Hepatocyte (in vitro differentiated cells): ENCODE data around the gene TREH.

Experiments used
- EZH2 ChIP-seq: fragments of 200-600 bp; sonication (generic); IDR thresholded peaks from 2 replicates; pipeline ENCODE4 v1.6.1; 2016; ENCODE audit warnings: antibody characterized with exemption, mild to moderate bottlenecking, borderline replicate concordance
- TF ChIP-seq, protein P1 (sequence below): fragments of 200-600 bp; sonication (generic); IDR thresholded peaks from 2 replicates; pipeline ENCODE4 v1.5.1; 2016; ENCODE audit warnings: antibody characterized with exemption, mild to moderate bottlenecking; ENCODE audit not compliant: poor library complexity

DNA sequence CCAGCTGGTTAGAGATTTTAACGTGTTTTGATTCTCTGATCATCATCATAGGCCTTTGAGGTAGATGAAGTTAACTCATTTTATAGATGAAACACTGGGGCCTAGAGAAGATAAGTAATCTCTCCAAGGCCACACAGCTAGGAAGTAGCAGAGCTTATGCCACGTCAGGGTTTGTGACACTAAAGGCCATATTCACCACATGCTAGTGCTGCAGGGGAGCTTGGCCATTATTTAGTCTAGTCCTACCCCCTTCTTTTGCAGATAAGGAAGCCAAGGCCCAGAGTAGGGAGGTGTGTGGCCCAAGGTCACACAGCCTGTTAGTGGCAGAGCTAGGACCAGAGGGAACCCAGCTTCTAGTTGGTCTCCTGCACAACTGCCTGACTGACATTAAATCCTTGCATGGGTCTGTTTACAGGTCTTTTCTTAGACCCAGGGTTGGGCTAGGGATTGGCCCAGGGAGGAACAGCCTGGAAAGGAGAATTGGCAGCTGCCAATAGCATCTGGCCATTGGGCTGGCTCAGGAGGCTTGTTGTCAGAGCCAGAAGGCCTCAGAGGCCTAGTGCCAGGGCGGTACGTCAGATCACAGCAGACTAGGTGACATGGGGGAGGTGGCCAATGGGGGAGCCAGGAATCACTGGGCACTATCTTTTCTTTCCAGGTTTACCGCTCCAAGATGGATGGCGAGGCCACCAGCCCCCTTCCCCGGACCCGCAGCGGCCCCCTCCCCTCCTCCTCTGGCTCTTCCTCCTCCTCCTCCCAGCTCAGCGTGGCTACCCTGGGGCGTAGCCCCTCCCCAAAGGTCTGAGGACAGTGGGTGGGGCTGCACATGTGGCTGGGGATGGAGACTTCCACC is 36.1 kb downstream of the TREH start:
- TF ChIP-seq, protein P1, sequence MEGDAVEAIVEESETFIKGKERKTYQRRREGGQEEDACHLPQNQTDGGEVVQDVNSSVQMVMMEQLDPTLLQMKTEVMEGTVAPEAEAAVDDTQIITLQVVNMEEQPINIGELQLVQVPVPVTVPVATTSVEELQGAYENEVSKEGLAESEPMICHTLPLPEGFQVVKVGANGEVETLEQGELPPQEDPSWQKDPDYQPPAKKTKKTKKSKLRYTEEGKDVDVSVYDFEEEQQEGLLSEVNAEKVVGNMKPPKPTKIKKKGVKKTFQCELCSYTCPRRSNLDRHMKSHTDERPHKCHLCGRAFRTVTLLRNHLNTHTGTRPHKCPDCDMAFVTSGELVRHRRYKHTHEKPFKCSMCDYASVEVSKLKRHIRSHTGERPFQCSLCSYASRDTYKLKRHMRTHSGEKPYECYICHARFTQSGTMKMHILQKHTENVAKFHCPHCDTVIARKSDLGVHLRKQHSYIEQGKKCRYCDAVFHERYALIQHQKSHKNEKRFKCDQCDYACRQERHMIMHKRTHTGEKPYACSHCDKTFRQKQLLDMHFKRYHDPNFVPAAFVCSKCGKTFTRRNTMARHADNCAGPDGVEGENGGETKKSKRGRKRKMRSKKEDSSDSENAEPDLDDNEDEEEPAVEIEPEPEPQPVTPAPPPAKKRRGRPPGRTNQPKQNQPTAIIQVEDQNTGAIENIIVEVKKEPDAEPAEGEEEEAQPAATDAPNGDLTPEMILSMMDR = no peak
- no peak for TF ChIP-seq EZH2
